Breast epithelium (tissue), 4 donors: ENCODE measurements around the gene UBTD1. TPM values are rescaled to one million over a fixed set of nuclear protein-coding genes. Genes with fewer than 3 reads are reported as not detected.

Source experiments
- DNase-seq, 2 donors: peaks; one replicate each; pipeline ENCODE4 v3.0.0-alpha.2; 2019; ENCODE audit warnings: low spot score in 2 of 2
- H3K27ac ChIP-seq, 2 donors: fragments of 200-600 bp; sonication (generic) in 1 of 2; one replicate each; pipeline ENCODE4 v1.5.1; 2016 to 2019; ENCODE audit warnings: mild to moderate bottlenecking in 1 of 2
- H3K27me3 ChIP-seq, 2 donors: fragments of 200-600 bp; sonication (generic) in 1 of 2; one replicate each; pipeline versions ENCODE4 v1.5.1 to v1.6.0; 2017 to 2019; ENCODE audit warnings: control low read depth in 1 of 2, mild to moderate bottlenecking in 1 of 2
- H3K36me3 ChIP-seq: fragments of 200-600 bp; one replicate; pipeline ENCODE4 v1.5.1; 2019
- H3K4me1 ChIP-seq, 2 donors: fragments of 200-600 bp; sonication (generic); one replicate each; pipeline ENCODE4 v1.5.1; 2016 to 2019; ENCODE audit warnings: control low read depth in 1 of 2
- H3K4me3 ChIP-seq, 3 donors: fragments of 200-600 bp; sonication (generic); 1 replicate in 2 of 3; 2 replicates in 1 of 3; pipeline ENCODE4 v1.5.1; 2016 to 2019; ENCODE audit warnings: mild to moderate bottlenecking in 3 of 3, moderate library complexity in 2 of 3
- H3K9me3 ChIP-seq, 2 donors: fragments of 200-600 bp; sonication (generic) in 1 of 2; one replicate each; pipeline ENCODE4 v1.5.1; 2016 to 2019; ENCODE audit warnings: control low read depth in 1 of 2
- CTCF ChIP-seq, 3 donors: fragments of 450-650 bp; IDR thresholded peaks; one replicate each; pipeline ENCODE4 v1.5.1; 2016 to 2017; ENCODE audit warnings: antibody characterized with exemption in 3 of 3, mild to moderate bottlenecking in 3 of 3, moderate library complexity in 3 of 3
- POLR2A ChIP-seq: fragments of 450-650 bp; IDR thresholded peaks from one replicate; pipeline ENCODE4 v1.6.1; 2016; ENCODE audit warnings: antibody characterized with exemption, mild to moderate bottlenecking, moderate library complexity
- POLR2AphosphoS5 ChIP-seq, 3 donors: sonication (generic); formaldehyde crosslinking; IDR thresholded peaks; one replicate each; pipeline ENCODE4 v1.6.1; 2017; ENCODE audit warnings: antibody characterized with exemption in 3 of 3
- intact Hi-C: fragments of 100-400 bp; cut with DNase I; formaldehyde crosslinking; loops from one replicate; pipeline ENCODE4 v1.15.1; 2023; ENCODE audit warnings: low total_unique reads
- total RNA-seq, 3 donors: library from RNA; depleted of rRNA; stranded (reverse); fragments of >200 nt; gene quantifications; one replicate each; pipeline ENCODE4 v1.1.0, GENCODE V29; 2016

Gene UBTD1
- total RNA-seq, 3 donors from 2014 or later: 9.9 to 14.7 (median 12.4) TPM

DNA sequence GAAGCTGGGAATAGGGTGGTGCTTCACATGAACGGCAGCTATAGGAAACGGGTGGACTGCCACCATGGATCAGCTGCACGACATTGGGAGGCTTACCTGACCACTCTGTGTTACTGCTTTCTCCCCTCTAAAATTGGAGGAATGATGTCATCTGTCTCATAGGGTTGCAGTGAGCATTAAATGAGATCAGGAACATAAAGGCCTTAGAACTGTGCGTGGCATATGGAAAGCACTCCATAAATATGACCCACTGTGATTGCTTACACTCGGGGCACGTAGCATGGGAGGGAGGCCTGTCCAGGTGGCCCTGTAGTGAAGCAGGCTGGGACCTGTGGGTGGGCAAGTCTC is 100.5 kb downstream of the UBTD1 start:
- no peaks in the 10 kb centered on the region for H3K9me3 ChIP-seq
- no peak overlapping the region for H3K27ac ChIP-seq
- H3K36me3 ChIP-seq: no peaks in the 10 kb centered on the region
- DNase-seq: no peak
- no peaks in the 10 kb centered on the region for H3K4me1 ChIP-seq
- TF ChIP-seq CTCF (IDR thresholded peaks at IDR 0.05) (no peak), POLR2A (no peak), POLR2AphosphoS5 (IDR thresholded peaks at IDR 0.05) (no peak)
- intact Hi-C loops: no loop called here
- H3K4me3 ChIP-seq: no peak overlapping the region
- H3K27me3 ChIP-seq: no peaks in the 10 kb centered on the region

DNA sequence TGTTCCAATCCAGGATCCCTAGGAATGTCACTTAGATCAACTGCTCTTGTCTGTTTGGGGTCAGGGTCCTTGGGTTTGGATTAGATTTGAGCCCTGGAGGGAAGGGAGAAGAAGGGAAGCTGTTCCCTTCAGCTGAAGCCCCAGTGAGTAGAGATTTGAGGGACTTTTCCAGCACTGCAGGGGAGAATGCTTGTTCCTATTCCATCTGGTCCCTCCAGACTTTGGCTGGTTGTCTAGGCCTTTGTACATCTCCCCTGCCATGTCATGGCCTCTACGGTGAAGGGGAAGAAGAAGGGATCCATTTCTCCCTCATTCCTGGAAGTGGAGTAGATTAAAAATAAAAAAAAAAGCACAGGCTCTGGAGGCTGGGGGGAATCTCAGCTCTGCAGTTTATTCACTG is 101.9 kb downstream of the UBTD1 start:
- H3K36me3 ChIP-seq: no peaks in the 10 kb centered on the region
- H3K4me1 ChIP-seq: no peaks in the 10 kb centered on the region
- TF ChIP-seq POLR2A: no peak
- no peak for TF ChIP-seq CTCF (IDR thresholded peaks at IDR 0.05)
- no peak for TF ChIP-seq POLR2AphosphoS5 (IDR thresholded peaks at IDR 0.05)
- H3K4me3 ChIP-seq: no peak overlapping the region
- intact Hi-C loops: no loop called here
- H3K27me3 ChIP-seq: no peaks in the 10 kb centered on the region
- no peak overlapping the region for H3K27ac ChIP-seq
- DNase-seq: no peak
- H3K9me3 ChIP-seq: no peaks in the 10 kb centered on the region

DNA sequence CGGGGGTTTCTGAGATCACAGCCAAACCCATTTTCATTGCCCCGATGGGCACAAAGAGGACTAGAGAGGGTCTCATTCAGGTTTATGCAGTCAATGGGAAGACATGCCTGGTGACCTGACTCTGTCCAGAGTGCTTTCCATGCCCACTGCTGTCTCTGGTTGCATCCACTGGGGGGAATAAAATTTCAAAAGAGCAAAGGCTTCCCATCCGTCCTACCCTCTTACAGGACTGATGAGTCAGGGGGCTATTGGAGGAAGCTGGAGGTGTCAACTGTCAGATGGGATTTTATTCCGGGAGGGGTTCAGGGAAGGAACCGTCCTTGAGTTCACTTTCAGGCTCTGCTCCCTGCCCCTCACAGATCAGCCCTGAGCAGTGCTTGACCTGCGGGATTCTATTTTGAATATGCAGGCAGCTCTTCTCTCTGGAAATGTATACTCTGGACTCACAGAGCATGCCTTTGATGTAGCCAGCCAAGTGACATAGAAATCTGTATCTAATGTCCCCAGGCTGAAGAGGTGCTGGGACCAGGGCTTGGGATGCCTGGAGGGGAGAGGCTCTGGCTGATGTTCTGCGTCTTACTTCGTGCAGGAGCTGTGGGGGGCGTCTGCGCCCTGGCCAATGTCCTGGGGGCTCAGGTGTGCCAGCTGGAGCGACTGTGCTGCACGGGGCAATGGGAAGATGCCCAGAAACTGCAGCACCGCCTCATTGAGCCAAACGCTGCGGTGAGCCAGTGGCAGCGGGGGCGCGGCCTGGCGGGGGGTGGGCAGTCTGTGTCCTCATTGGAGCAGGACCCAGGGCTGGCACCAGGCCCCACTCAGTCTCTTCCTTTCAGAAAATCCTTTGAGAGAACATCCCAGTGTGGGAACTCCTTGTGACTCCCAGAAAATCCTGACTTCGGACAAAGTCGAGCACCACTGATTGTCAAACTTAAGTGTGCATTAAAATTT is 102.8 kb downstream of the UBTD1 start:
- intact Hi-C loops: no loop called here
- DNase-seq: peak in 1 of 2 donors; percentile 50
- no peaks in the 10 kb centered on the region for H3K4me1 ChIP-seq
- H3K27me3 ChIP-seq: no peaks in the 10 kb centered on the region
- no peaks in the 10 kb centered on the region for H3K36me3 ChIP-seq
- no peaks in the 10 kb centered on the region for H3K9me3 ChIP-seq
- no peak overlapping the region for H3K27ac ChIP-seq
- no peak overlapping the region for H3K4me3 ChIP-seq
- TF ChIP-seq POLR2AphosphoS5 (IDR thresholded peaks at IDR 0.05) (no peak), CTCF (IDR thresholded peaks at IDR 0.05) (no peak), POLR2A (no peak)

DNA sequence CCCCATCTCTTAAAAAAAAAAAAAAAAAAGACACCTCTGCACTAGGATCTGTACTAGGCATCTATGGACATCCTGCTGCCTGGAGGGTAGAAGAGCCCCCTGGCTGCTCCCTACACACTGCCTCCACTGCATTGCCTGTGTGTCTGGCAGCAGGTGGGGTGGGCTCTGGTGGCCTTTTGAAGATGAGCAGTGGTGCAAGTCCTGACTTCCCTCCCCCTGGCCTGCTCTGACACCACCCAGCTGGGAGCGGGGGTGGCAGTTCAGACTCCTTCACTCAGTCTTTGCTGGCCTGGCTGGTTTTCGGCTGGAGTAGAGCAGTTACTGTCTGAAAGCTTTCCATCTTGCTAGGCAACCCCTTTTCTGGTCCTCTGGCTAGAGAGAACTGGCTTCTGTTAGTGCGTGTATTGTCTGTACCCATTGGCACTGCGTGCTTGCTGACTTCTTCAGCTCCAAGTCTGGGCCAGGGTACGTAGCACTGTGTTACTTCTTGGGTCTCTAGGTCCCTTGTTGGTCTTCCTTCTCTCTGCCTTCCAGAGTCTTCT is 108.4 kb downstream of the UBTD1 start:
- Histone ChIP-seq H3K4me3 (no peak overlapping the region), H3K27me3 (no peaks in the 10 kb centered on the region), H3K36me3 (no peaks in the 10 kb centered on the region), H3K9me3 (no peaks in the 10 kb centered on the region), H3K4me1 (no peaks in the 10 kb centered on the region), H3K27ac (no peak overlapping the region)
- no peak for TF ChIP-seq POLR2AphosphoS5 (IDR thresholded peaks at IDR 0.05)
- TF ChIP-seq POLR2A: no peak
- no peak for TF ChIP-seq CTCF (IDR thresholded peaks at IDR 0.05)
- intact Hi-C loops: no loop called here
- no peak for DNase-seq

DNA sequence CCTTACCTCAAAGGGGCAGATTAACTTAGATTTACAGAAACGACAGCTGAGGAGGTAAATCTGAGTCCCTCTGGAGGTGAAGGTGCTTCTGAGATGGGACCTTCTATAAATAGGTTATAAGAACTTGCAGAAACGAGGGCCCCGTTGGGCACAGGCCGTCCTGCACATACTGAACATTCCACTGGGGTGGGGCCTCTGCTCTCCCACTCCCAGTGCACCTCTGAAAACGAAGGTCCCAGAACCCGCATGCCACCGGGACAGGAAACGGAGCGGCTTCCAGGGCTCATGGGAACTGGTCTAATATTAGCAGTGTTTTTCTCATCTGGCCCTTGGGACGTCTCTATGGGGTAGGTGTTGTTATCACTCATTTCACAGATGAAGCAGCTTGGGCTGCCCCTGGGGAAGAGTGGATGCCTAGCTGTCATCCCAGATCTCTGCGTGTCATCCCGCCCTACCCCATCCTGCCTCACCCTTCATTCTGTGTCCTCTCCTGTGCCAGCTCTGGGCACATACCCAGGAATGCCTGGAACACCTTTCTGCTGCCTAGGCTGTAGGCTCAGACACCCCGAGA is 110.4 kb downstream of the UBTD1 start:
- intact Hi-C loops: no loop called here
- Histone ChIP-seq H3K27me3 (no peaks in the 10 kb centered on the region), H3K4me3 (no peak overlapping the region), H3K4me1 (no peaks in the 10 kb centered on the region), H3K36me3 (no peaks in the 10 kb centered on the region), H3K9me3 (no peaks in the 10 kb centered on the region), H3K27ac (no peak overlapping the region)
- DNase-seq: no peak
- TF ChIP-seq POLR2A (no peak), CTCF (IDR thresholded peaks at IDR 0.05) (no peak), POLR2AphosphoS5 (IDR thresholded peaks at IDR 0.05) (no peak)
